PC-9 (cell line): ENCODE data around the gene KRTAP27-1.

Experiments used
- CTCF ChIP-seq: fragments of 200-600 bp; sonication (generic); conservative IDR thresholded peaks from 2 replicates; pipeline ENCODE4 v1.6.1; 2017; ENCODE audit warnings: mixed run types, antibody characterized with exemption, mild to moderate bottlenecking, moderate library complexity
- EZH2 ChIP-seq: fragments of 200-600 bp; sonication (generic); IDR thresholded peaks from 2 replicates; pipeline ENCODE4 v1.8.0; 2017; ENCODE audit warnings: antibody characterized with exemption, low read depth

- no peak for TF ChIP-seq CTCF
- no peak for TF ChIP-seq EZH2
These were observed 30.6 kb downstream of the KRTAP27-1 start for GRCh38 chr21:30306884-30307283.
